H54 (cell line): ENCODE data around the gene POLD2.

ENCODE experiments used
- DNase-seq: peaks from one replicate; pipeline ENCODE4 v3.0.0; 2011; ENCODE audit warnings: low spot score, mixed read lengths; ENCODE audit not compliant: insufficient read length
- FAIRE-seq: peaks from 3 replicates; lab custom pipeline; 2011; peaks lifted over from hg19 to GRCh38; lab: Jason Lieb, UNC
- POLR2A ChIP-seq: IDR thresholded peaks from 2 replicates; pipeline ENCODE4 v1.6.1; 2011; ENCODE audit warnings: low read depth, mild to moderate bottlenecking, low read length

Gene POLD2

DNA sequence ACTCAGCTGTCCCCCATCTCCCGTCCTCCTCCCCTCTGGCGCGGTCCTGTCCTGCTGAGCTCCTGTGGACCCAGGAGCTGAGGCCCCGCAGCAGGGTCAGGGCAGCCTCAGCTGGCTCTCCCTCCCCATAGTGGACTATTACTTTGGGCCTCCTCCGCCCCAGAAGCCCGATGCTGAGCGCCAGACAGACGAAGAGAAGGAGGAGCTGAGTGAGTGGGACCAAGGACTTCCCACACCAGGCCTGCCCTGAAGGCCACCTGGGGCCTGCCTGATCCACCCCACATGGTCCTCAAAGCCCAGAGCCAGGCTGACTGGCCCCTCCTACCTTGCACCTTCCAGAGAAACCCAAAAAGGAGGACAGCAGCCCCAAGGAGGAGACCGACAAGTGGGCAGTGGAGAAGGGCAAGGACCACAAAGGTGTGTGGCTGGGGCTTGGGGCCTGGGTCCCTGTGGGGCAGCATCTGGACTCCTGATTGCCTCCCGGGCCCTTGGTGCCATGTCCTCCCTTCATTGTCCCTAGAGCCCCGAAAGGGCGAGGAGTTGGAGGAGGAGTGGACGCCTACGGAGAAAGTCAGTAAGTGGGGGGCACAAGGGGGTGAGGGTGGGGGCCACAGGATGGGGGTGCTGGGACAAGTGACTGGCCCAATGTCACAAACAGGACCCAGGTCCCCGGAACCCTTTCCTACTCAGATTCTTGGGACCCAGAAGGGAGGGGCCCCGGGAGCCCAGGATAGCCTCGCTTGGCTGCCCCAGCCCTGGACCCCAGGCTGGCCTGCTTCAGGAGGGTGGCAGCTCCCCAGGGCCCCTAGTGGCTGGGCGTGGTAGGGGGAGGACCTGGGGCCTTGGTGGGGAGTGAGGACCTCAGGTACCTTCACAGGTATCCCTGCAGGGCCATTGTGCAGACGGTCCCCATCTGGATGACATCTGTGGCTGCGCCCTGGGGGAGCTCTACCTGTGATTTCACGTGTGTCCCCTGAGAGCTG is 14.3 kb downstream of the POLD2 start:
- FAIRE-seq (no peak), DNase-seq (no peak)
- TF ChIP-seq POLR2A = no peak

DNA sequence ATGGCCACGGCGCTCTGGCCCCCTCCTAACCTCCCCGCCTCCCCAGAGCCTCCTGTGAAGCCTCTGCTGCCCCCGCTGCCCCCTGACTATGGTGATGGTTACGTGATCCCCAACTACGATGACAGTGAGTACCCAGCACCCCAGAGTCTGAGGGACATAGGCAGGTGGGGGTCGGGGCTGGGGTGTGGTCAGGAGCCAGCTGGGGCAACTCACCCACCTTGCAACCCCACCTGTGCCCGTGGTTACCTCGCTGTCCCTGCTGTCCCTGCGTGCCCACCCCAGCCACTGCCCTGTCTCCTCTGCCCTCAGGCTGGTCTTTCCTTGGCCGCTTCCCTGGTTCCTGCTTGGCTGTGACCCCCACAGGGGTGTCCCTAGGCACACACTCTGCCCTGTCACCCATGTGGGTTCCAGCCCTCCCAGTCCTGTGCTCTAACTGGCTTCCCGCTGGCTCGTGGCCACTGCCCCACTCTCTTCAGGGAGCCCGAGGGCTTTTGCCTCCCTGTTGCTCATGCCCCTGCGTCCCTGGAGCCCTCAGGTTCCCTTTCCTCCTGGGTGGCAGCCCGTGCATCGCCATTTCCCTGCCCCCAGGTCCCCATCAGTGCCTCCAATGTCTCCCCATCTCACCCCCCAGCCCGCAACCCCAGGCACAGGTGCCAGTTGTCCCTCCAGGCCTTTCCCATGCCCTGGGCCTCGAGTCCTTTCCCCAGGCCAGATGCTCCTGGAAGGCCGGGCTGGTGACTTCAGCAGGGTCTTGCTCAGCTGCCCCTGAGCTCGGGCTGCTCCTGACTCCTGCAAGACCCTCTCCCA is 15.2 kb downstream of the POLD2 start:
- no peak for FAIRE-seq
- DNase-seq = no peak
- no peak for TF ChIP-seq POLR2A

DNA sequence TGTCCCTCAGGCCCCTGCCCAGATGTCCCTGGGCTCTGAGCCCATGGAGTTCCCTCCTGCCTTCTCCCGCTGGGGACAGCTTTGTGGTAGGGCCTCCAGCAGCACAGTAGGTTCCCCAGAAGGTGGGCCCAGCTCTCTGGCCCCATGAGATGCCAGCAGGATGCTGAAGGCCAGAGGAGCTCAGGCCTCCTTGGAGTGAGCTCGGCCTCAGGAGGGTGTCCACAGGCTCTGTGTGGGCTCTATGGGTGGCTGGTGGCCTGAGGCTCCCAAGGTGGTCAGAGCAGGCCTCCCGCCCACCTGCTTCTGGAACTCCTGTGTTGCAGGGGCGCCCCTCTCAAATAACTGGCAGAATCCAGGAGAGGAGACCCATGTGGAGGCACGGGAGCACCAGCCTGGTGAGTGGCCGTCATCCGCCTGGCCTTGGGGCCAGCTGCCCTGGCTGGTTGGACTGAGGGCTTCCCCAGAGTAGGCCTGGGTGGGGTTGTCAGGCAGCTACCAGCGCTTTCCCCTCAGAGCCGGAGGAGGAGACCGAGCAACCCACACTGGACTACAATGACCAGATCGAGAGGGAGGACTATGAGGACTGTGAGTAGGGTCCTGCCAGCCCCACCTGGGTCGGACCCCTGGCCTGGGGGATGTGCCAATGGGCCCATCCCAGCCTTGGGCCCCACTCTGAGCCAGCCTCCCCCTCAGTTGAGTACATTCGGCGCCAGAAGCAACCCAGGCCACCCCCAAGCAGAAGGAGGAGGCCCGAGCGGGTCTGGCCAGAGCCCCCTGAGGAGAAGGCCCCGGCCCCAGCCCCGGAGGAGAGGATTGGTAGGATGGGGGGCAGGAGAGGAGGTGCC is 16.0 kb downstream of the POLD2 start:
- DNase-seq (no peak), FAIRE-seq (no peak)
- no peak for TF ChIP-seq POLR2A

DNA sequence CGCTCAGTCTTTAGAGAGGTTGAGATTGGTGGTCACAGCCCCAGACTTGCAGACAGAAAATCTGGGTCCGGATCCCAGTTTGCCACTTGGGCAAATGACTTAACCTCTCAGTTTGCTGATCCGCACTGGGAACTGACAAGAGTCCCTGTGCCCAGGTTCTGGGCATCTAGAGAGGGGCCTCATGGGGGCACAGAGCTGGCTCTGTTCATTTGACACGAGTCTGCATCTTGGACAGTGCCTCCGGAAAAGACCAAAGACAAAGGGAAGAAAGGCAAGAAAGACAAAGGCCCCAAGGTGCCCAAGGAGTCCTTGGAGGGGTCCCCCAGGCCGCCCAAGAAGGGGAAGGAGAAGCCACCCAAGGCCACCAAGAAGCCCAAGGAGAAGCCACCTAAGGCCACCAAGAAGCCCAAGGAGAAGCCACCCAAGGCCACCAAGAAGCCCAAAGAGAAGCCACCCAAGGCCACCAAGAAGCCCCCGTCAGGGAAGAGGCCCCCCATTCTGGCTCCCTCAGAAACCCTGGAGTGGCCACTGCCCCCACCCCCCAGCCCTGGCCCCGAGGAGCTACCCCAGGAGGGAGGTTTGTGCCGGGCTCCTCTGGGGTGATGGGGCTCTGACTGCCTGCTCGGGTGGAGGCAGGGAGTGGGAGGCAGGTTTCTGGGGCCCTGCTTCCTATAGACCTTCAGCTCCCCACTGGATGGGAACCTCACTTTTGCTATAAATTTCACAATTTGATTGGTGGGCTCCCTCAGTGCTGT is 16.9 kb downstream of the POLD2 start:
- FAIRE-seq = no peak
- no peak for DNase-seq
- TF ChIP-seq POLR2A = no peak

DNA sequence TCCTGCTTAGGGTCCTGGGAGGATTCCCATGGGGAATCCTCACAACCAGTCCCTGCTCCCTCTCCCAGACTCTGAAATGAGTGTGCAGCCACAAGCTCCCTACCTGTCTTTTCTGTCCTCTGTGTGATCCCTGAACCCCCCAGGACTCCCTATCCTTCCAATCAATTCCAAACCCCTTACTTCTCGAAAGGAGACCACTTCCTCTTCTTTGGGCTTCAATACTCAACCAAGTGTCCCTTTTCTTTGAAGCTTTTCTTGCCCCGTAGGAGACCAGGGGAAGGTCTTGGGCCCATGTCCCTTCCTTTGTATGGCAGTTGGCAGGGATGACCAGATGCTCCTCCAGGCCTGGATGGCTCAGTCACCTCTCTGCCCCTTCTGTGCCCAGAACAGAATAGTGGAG is 17.5 kb downstream of the POLD2 start:
- DNase-seq (no peak), FAIRE-seq (no peak)
- no peak for TF ChIP-seq POLR2A

DNA sequence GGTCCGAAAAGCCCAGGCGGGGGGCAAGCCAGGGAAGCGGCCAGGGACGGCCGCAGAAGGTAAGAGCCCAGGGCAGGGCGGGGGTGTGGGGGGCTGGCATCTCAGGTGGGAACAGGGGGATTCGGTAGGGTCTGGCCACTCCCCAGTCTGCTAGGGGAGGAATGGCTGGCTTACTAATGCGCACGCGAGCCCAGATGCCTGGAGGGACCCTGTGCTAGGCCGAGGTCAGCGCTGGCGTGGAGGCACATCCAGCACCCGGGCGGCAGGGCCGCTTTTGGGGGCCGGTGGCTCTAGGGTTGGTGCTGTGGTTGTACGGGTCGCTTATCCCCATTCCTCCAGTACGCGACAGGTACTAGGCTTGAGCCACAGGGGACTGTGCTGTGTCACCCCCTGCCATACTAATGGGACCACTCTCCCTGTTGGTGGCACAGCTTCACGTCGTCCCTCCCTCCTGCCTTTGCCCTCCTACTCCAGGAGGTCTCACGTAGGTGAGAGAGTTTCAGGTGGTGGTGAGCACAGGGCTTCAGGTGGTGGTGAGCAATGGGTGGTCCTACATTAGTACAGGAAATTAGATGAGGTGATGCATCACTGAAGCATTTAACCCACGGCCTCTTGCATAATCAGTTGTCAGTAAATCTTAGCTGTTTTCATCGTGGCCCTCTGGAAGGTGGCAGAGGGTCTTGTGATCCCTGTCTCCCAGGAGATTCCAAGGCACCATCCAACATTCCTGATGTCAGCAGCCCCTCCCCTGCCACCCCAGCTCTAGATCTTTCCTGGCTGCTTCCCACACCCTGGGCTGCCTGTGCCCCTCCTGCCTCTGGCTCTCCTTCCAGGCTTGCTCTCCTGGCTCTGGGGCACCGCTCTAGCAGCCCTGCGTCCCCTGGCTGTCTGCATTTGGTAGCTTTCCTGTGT is 18.2 kb downstream of the POLD2 start:
- DNase-seq (peak; percentile 78), FAIRE-seq (no peak)
- TF ChIP-seq POLR2A = no peak

DNA sequence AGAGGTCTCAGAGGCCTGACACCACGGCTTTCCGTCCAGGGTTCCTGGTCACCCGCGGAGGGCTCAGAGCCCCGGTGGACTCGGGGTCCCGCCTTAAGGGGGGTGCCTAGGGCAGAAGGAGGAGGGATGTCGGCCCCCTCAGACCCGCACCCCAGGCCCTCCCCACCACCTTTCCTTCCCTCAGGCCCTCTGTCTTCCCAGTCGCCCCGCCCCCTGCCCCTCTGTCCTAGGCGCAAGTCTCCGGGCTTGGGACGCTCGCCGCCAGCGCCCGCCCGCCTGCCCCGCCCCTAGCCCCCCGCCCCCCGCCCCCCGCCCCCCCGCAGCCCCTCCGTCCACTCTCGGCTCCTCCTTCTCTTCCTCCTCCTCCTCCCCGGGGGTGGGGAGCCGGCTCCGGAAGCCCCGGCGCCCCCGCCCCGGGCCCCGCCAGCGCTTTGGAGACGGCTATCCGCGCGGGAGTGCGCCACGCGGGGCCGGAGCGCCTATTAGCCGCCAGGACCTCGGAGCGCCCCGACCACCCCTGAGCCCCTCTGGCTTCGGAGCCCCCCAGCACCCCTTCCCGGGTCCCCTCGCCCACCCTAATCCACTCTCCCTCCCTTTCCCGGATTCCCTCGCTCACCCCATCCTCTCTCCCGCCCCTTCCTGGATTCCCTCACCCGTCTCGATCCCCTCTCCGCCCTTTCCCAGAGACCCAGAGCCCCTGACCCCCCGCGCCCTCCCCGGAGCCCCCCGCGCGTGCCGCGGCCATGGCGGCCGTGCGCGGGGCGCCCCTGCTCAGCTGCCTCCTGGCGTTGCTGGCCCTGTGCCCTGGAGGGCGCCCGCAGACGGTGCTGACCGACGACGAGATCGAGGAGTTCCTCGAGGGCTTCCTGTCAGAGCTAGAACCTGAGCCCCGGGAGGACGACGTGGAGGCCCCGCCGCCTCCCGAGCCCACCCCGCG is 19.2 kb downstream of the POLD2 start, which contains the start of gene AEBP1:
Gene AEBP1 (plus strand): TSS at position 423 of the 937 bp plus-strand sequence. CDS start 321 bp downstream, at position 744.
- no peak for TF ChIP-seq POLR2A
- FAIRE-seq = no peak
- no peak for DNase-seq

DNA sequence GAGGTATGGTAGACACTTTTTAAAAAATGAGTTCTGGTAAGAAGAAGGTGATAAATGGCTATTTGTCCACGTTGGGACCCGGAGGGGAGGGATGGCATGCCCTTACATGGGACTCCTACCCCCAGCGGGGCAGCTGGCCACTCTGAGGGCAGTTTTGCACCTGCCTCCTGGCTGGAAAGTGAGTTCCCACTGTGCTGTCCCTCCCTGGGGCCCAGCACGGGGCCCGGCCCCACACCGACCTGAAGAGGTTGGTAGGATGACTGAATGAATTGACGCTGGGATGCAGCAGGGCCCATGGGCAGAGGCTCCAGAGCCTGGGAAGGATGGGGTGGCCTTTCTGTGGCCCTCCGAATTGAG is 19.8 kb downstream of the POLD2 start:
- FAIRE-seq (no peak), DNase-seq (no peak)
- TF ChIP-seq POLR2A = no peak

DNA sequence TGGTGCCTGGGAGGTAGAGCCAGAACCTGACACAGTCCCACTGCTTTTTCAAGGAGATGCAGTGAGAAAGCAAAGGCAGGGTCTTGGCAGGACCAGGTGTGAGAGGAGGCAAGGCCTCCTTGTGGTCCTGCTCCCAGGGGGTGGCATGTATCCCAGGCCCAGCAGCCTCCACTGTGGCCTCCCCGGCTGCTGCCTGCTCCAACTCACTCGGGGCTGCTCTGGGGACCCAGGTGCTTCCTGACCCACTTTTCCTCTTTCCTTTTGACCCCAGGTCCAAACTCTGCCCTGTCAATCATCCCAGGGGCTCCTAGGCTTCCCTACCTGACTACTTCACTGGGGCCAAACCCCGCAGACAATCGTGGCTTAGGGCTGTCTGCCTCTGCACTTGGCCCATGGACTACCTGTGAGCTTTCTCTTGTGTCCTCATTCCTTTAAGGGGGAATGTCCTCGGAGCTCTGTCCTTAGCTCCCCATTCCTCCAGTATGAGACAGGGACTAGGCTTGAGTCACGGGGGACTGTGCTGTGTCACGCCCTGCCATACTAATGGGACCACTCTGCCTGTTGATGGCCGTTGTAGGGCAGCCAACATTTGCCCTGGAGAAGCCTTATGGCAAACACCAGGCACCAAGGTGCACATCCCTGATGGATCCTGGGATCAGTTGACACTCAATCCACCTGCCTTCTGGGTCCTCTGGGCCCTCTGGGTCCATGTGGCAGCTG is 20.3 kb downstream of the POLD2 start:
- FAIRE-seq = no peak
- TF ChIP-seq POLR2A = no peak
- DNase-seq = no peak
